Measurements from ENCODE around the gene KCNH4.

KCNH4 gene

DNA sequence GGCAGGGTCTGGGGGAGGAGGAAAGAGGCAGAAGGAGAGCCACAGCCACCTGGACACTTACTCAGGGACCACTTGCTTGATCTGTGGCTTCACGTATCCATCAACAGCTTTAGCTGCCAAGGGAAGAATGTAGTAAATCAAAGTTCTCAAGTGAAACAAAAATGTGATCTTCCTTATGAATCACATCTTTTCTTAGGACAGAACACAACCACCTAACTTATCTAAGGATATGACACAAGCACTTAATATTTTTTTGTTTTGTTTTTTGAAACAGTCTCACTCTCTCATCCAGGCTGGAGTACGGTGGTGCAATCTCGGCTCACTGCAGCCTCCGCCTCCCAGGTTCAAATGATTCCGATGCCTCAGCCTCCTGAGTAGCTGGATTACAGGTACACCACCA, 21.8 kb upstream of the KCNH4 start:
- DNase-seq (no peak), ATAC-seq (replicated peaks) (no peak)
- Mint-ChIP-seq H3K4me3 (no peak overlapping the region), H3K9me3 (no peaks in the 10 kb centered on the region), H3K4me1 (peaks cover 8 to 16% of the 10 kb centered on the region in 2 donors), H3K27me3 (no peaks in the 10 kb centered on the region), H3K27ac (peak overlapping the region; percentile 62), H3K36me3 (peaks cover 27 to 66% of the 10 kb centered on the region in 2 donors)

DNA sequence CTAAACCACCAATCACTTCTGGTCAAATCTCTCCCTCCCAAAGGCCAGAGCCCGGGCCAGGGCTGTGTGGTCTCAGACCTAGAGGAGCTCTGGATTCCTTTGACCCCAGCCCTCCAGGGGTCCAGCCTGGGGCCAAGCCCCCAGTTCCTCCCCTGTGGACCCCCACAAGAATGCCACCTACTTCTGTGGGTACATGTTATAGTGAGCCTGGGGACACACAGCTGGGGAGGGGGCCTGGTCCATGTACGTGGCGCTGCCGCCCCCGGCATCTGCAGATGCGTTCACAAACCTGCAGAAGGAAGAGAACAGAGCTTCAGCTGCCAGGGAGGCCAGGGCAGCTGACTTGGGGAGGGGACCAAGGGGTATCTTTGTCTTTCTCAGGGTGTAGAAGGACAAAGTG, 21.2 kb upstream of the KCNH4 start:
- Mint-ChIP-seq H3K36me3 (peaks cover 27 to 66% of the 10 kb centered on the region in 2 donors), H3K9me3 (no peaks in the 10 kb centered on the region), H3K27me3 (no peaks in the 10 kb centered on the region), H3K4me3 (no peak overlapping the region), H3K27ac (peak overlapping the region; percentile 48), H3K4me1 (peaks cover 8 to 21% of the 10 kb centered on the region in 2 donors)
- no peak for DNase-seq
- no peak for ATAC-seq (replicated peaks)

DNA sequence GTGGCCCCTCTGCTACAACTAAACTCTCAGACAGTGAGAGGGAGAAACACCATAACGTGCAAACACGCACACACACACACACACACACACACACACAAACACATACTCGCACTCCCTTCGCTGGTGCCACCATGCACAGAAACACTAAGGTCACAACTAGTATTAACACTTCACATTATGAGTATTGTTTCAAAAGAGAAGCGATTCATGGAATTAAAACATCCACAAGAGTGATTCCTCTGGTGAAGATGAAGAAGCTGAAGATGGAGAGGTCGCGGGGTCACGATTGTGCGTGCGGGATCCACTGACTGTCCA, 20.5 kb upstream of the KCNH4 start:
- no peak overlapping the region for H3K4me3 Mint-ChIP-seq
- no peaks in the 10 kb centered on the region for H3K27me3 Mint-ChIP-seq
- no peak for ATAC-seq (replicated peaks)
- peaks cover 23 to 62% of the 10 kb centered on the region in 2 donors for H3K36me3 Mint-ChIP-seq
- no peak for DNase-seq
- peak overlapping the region; percentile 1 for H3K27ac Mint-ChIP-seq
- no peaks in the 10 kb centered on the region for H3K9me3 Mint-ChIP-seq
- peaks cover 8 to 21% of the 10 kb centered on the region in 2 donors for H3K4me1 Mint-ChIP-seq

DNA sequence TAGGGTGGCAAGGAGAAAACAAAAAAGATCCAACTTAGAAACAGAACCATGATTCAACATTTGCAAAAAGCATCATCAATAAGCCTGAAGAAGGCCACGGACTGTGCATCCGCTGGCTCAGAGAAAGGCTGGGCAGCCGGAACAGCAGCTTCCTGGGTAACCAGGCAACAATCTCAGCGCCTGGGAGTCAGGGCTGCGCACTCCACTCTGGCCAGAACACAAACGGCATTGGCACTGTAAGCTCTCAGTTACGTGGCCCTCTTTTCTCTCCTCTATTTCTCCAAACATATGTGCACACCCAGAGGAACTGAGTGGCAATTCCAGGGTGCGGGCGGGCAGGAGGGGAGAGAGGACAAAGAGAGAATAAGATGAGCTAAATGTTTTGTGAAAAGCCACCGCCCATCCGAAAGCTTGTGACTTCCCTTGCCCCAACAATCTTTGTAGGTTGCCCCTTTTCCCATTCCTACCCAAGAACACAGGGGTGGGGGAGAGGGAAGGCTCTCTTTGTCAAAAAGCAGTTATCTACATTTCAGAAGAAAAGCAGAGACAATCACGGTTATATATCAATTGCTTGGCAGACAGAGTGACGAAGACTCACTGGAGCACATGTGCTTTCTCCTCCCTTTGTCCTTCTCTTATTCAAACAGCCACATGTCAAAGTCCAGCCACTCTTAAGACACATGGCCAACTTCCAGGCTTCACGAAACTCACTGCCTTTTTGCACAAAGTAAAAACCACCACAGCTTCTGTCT, 19.9 kb upstream of the KCNH4 start:
- no peak overlapping the region for H3K4me3 Mint-ChIP-seq
- H3K9me3 Mint-ChIP-seq: no peaks in the 10 kb centered on the region
- H3K27ac Mint-ChIP-seq: no peak overlapping the region
- H3K36me3 Mint-ChIP-seq: peaks cover 19 to 56% of the 10 kb centered on the region in 2 donors
- no peaks in the 10 kb centered on the region for H3K27me3 Mint-ChIP-seq
- ATAC-seq (replicated peaks) (no peak), DNase-seq (no peak)
- peaks cover 8 to 21% of the 10 kb centered on the region in 2 donors for H3K4me1 Mint-ChIP-seq

DNA sequence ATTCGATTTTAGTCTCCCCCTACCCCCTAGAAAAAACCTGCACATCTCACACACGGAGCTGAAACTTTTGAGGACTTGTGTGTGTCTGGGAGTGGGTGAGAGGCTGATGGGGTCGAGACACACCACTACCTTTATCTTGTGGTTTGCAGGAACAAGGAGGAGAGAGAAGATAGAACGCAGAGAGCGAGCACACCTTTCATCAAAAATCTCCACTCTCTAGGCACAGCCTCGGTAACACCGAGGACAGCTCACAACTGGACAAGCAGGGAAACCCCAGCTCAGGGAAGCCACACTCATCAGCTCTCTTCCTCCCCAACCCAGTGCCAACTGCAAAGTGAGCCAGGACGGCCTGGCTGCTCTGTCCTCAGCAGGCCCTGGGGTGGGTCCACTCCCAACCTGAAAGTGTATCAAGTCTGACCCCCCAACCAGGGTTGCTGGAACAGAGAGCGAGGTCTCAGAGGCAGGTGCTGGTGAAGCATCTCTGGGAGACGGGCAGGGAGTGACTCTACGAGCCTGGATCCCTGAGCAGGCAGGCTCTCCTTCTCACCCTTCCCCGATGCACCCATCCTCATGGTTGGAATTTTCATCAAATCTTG, 18.6 kb upstream of the KCNH4 start:
- DNase-seq (no peak), ATAC-seq (replicated peaks) (peak in 1 of 2 donors; percentile 45)
- Mint-ChIP-seq H3K36me3 (peaks cover 11 to 46% of the 10 kb centered on the region in 2 donors), H3K27me3 (no peaks in the 10 kb centered on the region), H3K9me3 (no peaks in the 10 kb centered on the region), H3K4me1 (peaks cover 9 to 23% of the 10 kb centered on the region in 2 donors), H3K4me3 (peak overlapping the region in 1 of 2 donors; percentile 23), H3K27ac (peak overlapping the region; percentile 91)

DNA sequence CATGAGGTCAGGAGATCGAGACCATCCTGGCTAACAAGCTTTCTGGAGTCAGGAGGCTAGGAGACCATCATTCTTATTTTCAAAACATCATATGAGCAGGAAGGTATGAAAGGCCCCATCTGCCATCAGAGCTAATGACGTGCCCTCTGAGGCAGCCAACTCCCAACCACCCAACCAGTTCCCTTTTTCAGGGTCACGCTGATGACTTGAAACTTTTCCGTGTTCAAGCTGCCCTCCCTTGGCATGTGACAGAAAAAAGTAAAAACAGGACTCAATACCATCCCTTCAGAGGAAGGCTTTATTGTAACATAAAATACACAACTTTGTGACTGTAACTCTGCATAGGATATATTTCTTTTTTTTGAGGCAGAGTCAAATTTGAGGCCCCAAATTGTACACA, 18.0 kb upstream of the KCNH4 start:
- peak overlapping the region; percentile 96 for H3K27ac Mint-ChIP-seq
- H3K4me1 Mint-ChIP-seq: peaks cover 13 to 29% of the 10 kb centered on the region in 2 donors
- peak overlapping the region in 1 of 2 donors; percentile 14 for H3K4me3 Mint-ChIP-seq
- H3K9me3 Mint-ChIP-seq: peaks cover 0 to 1% of the 10 kb centered on the region in 2 donors
- peak; percentile 57 for DNase-seq
- no peaks in the 10 kb centered on the region for H3K27me3 Mint-ChIP-seq
- ATAC-seq (replicated peaks): peak; percentile 86 to 88
- peaks cover 14 to 41% of the 10 kb centered on the region in 2 donors for H3K36me3 Mint-ChIP-seq

DNA sequence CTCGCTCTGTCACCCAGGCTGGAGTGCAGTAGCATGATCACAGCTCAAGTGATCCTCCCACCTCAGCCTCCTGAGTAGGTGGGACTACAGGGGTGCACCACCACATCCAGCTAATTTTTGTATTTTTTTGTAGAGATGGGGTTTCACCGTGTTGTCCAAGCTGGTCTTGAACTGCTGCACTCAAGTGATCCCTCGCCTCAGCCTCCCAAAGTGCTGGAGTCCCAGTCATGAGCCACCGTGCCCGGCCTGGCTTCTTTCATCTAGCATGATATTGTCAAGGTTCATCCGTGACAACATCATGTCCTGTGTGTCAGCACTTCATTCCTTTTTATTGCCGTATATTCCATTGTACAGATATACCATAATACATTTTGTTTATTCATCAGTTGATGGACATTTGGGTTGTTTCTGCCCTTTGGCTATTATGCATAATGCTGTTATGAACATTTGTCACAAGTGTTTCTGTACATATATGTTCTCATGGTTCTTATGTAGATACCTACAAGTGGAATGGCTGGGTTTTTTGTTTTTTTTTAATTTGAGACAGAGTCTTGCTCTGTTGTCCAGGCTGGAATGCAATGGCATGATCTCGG, 16.7 kb upstream of the KCNH4 start:
- no peak for DNase-seq
- no peak overlapping the region for H3K4me3 Mint-ChIP-seq
- H3K9me3 Mint-ChIP-seq: peaks cover 0 to 1% of the 10 kb centered on the region in 2 donors

DNA sequence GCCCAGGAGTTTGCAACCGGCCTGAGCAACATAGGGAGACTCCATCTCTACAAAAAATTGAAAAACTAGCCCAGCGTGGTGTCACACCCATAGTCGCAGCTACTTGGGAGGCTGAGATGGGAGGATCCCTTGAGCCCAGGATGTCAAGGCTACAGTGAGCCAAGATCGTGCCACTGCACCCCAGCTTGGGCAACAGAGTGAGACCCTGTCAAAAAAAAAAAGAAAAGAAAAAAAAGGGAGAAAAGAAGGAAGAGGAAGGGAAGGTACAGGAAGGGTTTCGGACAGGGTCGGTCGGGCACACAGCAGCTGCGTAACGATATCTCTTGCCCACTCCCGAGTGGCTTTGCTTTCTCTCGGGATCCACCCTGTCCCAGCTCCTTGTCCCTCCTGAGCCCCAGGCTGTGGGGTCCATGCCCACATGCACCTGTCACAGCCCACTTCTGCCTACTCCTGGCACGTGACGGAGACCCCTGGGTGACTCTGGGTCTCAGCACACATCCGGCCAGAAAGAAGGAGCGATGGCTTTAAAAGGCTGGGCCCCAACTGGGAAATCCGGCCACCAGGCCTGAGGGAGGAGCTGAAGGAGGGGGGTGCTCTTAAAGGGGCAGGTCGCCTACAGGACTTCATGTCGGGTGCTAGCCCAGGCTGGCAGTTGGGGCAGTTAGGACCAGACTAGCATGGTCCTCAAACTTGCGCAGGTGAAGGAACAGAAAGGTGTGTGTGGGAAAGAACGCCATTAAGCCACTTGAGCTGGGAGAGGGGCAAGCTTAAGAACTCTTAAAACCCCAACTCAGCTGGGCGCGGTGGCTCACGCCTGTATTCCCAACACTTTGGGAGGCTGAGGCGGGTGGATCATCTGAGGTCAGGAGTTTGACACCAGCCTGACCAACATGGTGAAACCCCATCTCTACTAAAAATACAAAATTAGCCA, 13.3 kb upstream of the KCNH4 start, which contains the start of gene GHDC:
Gene GHDC (minus strand): TSS at position 526 of the 931 bp plus-strand sequence. CDS start 913 bp downstream, outside the sequence.
- DNase-seq: peak; percentile 74
- Mint-ChIP-seq H3K36me3 (peaks cover 12 to 22% of the 10 kb centered on the region in 2 donors), H3K27ac (peak within 1 kb of the TSS; percentile 93), H3K4me1 (peaks cover 23 to 51% of the 10 kb centered on the region in 2 donors), H3K9me3 (peaks cover 0 to 1% of the 10 kb centered on the region in 2 donors), H3K4me3 (peak within 1 kb of the TSS; percentile 95 to 97), H3K27me3 (no peaks in the 10 kb centered on the region)
- ATAC-seq (replicated peaks): peak; percentile 93 to 95

More for the DNA sequence above, 16.7 kb upstream of the KCNH4 start:
- no peak for ATAC-seq (replicated peaks)
- no peaks in the 10 kb centered on the region for H3K27me3 Mint-ChIP-seq
- H3K36me3 Mint-ChIP-seq: peaks cover 14 to 29% of the 10 kb centered on the region in 2 donors
- H3K27ac Mint-ChIP-seq: peak overlapping the region; percentile 74
- H3K4me1 Mint-ChIP-seq: peaks cover 25 to 42% of the 10 kb centered on the region in 2 donors

DNA sequence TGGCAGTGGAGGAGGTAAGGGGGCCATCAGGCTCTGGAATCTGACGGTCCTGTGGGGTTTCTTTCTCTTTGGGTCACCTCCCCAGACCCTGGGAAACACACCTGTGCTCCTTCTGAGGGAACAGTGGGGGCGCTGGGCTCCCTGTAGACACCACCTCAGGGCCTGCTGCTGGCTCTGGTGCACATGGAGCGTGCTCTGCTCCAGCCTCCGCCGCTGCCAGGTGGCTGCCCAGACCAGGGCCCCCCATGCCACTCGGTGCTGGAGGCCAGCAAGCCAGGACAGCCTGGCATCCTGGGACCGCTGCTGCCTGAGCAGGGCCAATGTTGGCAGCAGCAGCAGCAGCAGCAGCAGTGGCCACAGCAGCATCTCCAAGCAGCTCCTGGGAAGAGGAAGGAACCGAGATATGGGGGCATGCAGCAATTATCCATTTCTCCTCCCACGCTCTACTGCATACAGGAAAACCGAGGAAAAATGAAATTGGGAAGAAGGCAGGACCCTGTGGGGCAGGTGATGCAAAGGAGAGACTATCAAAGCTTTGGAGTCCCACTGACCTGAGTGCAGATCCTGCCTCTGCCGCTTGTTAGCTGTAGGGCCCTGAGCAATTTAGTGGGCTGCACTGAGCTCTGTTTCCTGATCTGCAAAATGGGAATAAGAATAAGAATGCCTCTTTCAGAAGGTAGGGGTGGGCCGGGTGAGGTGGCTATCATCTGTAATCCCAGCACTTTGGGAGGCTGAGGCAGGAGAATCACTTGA, 12.4 kb upstream of the KCNH4 start:
- Mint-ChIP-seq H3K4me3 (peak overlapping the region; percentile 95 to 97), H3K9me3 (peaks cover 0 to 1% of the 10 kb centered on the region in 2 donors), H3K4me1 (peaks cover 20 to 48% of the 10 kb centered on the region in 2 donors), H3K27me3 (no peaks in the 10 kb centered on the region), H3K36me3 (peaks cover 12 to 22% of the 10 kb centered on the region in 2 donors), H3K27ac (peak overlapping the region; percentile 93)
- peak in 1 of 2 donors; percentile 2 for ATAC-seq (replicated peaks)
- DNase-seq: no peak

DNA sequence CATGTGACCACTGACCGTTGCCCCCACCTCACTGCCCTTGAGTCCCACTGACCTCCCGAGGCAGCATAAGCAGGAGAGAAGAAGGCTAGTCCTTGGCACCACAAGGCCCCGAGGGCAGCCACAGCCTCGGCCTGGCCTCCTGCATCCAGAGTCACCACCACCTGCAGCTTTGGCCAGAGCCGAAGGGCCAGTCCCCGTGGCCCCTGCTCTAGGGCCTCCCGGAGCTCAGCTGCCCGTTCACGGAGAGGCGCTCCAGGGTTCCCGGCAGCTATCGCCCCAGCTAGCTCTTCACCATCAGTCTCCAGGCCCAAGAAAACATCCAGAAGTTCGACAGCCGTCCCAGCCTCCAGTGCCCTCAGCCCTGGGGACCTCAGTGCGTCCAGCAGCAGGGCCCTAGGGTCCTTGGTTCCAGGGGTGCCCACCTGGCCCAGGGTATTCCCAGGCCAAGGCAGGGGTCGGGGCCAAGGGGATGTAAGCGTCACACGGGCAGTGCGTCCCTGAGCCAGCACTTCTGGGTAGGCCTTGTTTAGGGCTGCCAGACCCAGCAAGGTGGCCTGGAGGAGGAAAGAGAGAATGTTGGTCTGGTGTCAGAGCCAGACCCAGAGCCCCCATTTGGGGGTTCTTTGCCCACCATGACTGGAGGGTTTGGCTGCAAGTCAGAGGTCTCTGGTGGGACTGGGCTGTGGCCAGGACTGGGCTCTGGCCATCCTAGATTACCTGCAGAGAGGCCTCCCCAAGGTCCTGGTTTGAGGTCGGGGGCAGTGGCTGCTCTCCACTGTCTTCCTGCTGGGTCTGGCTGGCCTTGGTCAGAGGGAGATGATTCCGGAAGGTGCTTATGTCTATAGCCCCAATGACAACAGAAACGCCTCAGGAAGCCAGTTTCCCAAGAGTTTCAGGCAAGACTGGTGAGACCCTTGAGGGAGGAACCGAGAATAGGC, 11.5 kb upstream of the KCNH4 start:
- Mint-ChIP-seq H3K27ac (peak overlapping the region; percentile 77), H3K4me1 (peaks cover 20 to 45% of the 10 kb centered on the region in 2 donors), H3K36me3 (peaks cover 12 to 19% of the 10 kb centered on the region in 2 donors), H3K4me3 (peak overlapping the region; percentile 95 to 97), H3K9me3 (peaks cover 0 to 1% of the 10 kb centered on the region in 2 donors), H3K27me3 (no peaks in the 10 kb centered on the region)
- DNase-seq (no peak), ATAC-seq (replicated peaks) (no peak)

DNA sequence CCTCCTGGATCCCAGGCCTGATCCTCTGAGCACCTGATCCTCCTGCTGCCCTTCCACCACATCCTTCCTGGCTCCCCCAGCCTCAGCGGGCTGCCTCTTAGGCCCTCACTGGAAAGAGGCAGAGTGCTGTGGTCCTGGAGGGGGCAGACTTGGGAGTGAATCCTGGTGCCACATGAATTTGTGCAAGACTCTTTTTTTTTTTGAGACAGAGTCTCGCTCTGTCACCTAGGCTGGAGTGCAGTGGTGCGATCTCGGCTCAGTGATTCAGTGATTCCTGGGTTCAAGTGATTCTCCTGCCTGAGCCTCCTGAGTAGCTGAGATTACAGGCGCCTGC, 10.3 kb upstream of the KCNH4 start:
- Mint-ChIP-seq H3K9me3 (peaks cover 0 to 1% of the 10 kb centered on the region in 2 donors), H3K4me3 (no peak overlapping the region), H3K27me3 (no peaks in the 10 kb centered on the region), H3K27ac (no peak overlapping the region), H3K4me1 (peaks cover 20 to 42% of the 10 kb centered on the region in 2 donors), H3K36me3 (peaks cover 12 to 16% of the 10 kb centered on the region in 2 donors)
- DNase-seq (no peak), ATAC-seq (replicated peaks) (no peak)

DNA sequence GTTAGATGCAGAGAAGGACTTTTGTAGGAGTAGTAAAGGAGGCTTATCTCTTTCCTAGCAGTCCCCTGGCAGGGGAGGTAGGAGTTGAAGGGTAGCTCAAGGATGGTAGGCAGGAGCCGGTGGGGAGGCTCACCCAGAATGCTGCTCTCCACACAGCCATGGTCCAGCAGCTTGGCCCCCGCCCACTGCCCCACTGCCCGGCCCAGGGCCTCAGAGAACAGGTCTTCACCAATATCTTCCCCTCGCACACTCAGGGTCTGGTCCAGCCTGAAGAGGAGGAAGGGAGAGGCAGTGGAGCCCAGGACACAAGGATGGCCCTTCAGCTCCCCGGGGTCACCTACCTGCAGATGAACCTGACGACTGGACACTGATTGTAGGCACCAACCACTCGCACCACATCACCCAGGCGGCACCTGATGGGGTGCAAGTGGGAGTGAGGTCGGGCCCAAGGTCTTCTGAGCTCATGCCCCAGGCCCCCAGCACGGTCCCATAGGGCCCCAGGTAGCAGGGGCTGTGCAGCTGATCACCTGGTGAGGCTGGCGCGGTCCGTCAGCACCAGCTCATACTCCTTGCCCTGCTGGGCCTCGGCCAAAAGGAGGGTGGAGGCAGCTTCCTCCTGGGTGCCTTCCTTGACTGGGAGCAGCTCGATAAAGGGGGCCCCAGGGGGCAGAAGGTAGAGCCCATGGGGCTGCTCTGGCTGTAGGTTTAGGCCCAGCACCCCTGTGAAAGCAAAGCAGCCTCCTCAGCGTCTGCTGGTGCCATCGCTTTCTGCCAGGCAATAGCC, 9.7 kb upstream of the KCNH4 start:
- Mint-ChIP-seq H3K27ac (no peak overlapping the region), H3K36me3 (peaks cover 12 to 16% of the 10 kb centered on the region in 2 donors), H3K4me1 (peaks cover 20 to 42% of the 10 kb centered on the region in 2 donors), H3K4me3 (no peak overlapping the region), H3K9me3 (peaks cover 0 to 1% of the 10 kb centered on the region in 2 donors), H3K27me3 (no peaks in the 10 kb centered on the region)
- DNase-seq (no peak), ATAC-seq (replicated peaks) (no peak)

All from stimulated activated naive B cell treated with anti-CD40 and anti-IgM and Interleukin-4, amounts not matched to agents 10 μg/mL and 1 μg/mL and 100 μg/mL, for 72 hours (primary cell).